Measurements from ENCODE around the gene PPP2R2D.

The PPP2R2D gene

DNA sequence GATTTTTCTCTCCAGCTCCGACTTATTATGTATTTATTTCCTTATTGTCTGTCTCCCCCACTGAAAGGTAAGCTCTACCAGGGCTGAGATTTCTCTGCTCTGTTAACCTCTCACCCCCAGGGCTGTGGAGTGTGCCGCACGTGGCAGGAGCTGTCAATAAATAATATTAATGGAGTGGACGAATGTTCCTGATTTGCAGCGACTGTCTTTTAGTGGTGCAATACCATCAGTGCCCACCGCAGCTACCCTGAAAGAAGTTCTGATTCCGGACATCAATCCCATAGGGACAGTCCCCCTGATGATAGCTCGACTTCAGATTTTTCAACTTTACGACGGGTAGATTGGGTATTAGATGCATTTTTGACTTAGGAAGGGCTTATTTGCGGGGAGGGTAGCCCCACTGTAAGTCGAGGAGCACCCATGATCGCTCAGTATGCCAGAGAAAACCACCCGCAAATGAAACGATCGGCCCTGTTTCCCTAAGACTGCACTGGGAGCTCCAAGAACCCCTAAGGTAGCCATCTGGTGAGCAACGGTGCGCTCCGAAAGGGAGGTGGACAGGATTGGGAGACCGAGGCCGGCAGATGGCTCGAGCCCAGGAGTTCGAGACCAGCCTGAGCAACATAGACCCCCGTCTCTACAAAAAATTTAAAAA lies 986 bp upstream of the PPP2R2D start:
- no peak for DNase-seq (ENCODE audit: low read depth)
- TF ChIP-seq, protein P1, sequence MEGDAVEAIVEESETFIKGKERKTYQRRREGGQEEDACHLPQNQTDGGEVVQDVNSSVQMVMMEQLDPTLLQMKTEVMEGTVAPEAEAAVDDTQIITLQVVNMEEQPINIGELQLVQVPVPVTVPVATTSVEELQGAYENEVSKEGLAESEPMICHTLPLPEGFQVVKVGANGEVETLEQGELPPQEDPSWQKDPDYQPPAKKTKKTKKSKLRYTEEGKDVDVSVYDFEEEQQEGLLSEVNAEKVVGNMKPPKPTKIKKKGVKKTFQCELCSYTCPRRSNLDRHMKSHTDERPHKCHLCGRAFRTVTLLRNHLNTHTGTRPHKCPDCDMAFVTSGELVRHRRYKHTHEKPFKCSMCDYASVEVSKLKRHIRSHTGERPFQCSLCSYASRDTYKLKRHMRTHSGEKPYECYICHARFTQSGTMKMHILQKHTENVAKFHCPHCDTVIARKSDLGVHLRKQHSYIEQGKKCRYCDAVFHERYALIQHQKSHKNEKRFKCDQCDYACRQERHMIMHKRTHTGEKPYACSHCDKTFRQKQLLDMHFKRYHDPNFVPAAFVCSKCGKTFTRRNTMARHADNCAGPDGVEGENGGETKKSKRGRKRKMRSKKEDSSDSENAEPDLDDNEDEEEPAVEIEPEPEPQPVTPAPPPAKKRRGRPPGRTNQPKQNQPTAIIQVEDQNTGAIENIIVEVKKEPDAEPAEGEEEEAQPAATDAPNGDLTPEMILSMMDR (IDR thresholded peaks at IDR 0.05; ENCODE audit: low read length, missing control alignments) = no peak
- H3K4me3 ChIP-seq (replicated peaks; ENCODE audit: low read depth, low read length) = peak overlapping the region; percentile 70

DNA sequence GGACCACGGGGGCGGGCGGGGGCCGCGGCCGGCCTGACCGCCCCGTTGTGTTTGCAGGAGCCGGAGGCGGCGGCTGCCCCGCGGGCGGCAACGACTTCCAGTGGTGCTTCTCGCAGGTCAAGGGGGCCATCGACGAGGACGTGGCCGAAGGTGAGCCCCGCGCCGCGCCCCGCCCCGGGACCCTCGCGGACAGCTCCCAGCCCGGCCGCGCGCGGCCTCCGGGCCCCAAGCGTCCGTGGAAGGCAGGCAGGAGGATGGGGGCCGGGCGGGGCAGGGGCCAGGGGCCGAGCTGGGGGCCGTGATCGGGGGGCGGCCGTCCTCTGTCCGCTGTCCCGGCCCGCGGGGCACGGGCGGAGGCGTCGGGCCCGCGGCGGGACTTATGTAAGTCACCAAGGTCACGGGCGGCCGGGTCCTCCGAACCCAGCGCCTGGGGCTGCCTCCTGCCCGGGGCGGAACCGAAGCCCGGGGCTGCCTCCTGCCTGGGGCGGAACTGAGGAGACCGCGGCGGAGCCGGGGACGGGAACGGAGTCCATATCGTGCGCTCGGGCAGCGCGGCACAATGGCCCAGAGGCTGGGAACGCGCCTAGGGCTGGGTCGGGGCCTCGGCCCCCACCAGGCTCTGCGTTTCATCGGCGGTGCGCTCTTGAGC lies 497 bp downstream of the PPP2R2D start:
- peak; percentile 18 for DNase-seq (ENCODE audit: low read depth)
- TF ChIP-seq, protein P1 (IDR thresholded peaks at IDR 0.05; ENCODE audit: low read length, missing control alignments) = no peak
- peak overlapping the region; percentile 76 for H3K4me3 ChIP-seq (replicated peaks; ENCODE audit: low read depth, low read length)

GRCh38 chr10:131902211-131902610 lies 1.4 kb downstream of the PPP2R2D start:
- peak overlapping the region; percentile 76 for H3K4me3 ChIP-seq (replicated peaks; ENCODE audit: low read depth, low read length)
- TF ChIP-seq, protein P1 (IDR thresholded peaks at IDR 0.05; ENCODE audit: low read length, missing control alignments) = no peak

DNA sequence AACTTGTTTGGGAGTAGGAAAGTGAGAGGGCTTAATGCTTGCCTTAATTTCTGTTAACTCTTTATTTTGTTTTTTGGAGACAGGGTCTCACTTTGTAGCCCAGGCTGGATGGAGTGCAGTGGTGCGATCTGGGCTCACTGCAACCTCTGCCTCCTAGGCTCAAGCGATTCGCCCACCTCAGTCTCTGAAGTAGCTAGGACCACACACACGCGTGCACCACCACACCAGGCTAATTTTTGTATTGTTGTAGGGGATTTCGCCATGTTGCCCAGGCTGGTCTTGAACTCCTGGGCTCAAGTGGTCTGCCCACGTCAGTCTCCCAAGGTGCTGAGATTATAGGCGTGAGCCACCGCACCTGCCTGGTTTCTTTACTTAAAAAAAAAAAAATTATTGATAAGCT lies 1.9 kb downstream of the PPP2R2D start:
- DNase-seq (ENCODE audit: low read depth) = no peak
- TF ChIP-seq, protein P1 (IDR thresholded peaks at IDR 0.05; ENCODE audit: low read length, missing control alignments) = no peak
- peak overlapping the region; percentile 76 for H3K4me3 ChIP-seq (replicated peaks; ENCODE audit: low read depth, low read length)

More at GRCh38 chr10:131902211-131902610, 1.4 kb downstream of the PPP2R2D start:
- DNase-seq (ENCODE audit: low read depth) = no peak

DNA sequence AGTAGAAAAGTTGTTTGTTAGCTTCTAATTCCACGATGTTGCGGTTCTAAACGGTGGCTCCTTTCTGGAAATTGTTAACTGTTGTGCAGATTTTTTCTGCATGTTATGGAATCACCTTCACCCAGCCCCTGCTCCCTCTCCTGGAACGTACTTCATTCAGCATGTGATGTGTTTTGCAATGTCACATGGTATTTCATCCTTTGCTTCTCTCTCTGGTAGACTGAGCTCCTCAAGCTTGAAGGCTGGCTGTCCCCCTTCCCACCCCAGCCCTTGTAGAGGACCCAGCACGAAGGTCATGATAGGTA lies 4.4 kb downstream of the PPP2R2D start:
- no peak overlapping the region for H3K4me3 ChIP-seq (replicated peaks; ENCODE audit: low read depth, low read length)
- no peak for DNase-seq (ENCODE audit: low read depth)
- TF ChIP-seq, protein P1 (IDR thresholded peaks at IDR 0.05; ENCODE audit: low read length, missing control alignments) = no peak

DNA sequence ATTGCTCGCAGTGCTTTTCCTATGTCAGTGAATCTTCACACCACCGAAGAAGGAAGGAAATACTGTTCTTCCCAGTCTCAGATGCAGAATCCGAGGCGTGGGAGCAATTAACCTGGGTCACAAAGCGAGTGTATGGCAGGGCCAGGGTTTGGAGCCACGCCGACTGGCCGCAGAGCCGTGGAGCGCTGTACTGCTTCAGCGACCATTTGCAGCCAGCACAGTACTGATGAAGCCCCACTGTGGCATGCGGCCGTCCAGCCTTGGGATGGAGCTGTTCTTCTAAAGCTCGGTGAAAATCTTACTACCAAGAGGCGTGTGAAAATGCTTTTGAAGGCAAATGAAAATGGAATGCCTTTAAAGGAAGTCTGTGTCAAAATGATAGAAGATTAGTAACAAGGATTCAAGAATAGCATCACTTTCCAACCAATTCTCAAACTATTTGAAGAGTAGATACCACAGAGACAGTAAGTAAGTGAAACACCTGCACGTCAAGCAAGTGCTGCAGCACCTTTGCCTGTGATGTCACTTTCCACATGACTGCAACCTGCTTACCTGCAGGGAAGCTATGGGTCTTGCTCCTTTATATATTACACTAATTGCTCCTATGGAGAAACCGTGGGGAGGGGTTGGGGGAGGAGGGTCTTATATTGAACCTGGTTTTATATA lies 4.9 kb downstream of the PPP2R2D start:
- DNase-seq (ENCODE audit: low read depth) = no peak
- TF ChIP-seq, protein P1 (IDR thresholded peaks at IDR 0.05; ENCODE audit: low read length, missing control alignments) = no peak
- no peak overlapping the region for H3K4me3 ChIP-seq (replicated peaks; ENCODE audit: low read depth, low read length)

Data from fibroblast of pulmonary artery (primary cell).